ENCODE results near the gene FOXP1.

Gene FOXP1

GRCh38 chr3:71258116-71258515, 325.4 kb downstream of the FOXP1 start:
- Histone ChIP-seq H3K79me2 (ENCODE audit: low read length) (no peaks in the 10 kb centered on the region), H3K27ac (ENCODE audit: low read length) (peak overlapping the region; percentile 24; the same call in 1 of the 2 replicates)

DNA sequence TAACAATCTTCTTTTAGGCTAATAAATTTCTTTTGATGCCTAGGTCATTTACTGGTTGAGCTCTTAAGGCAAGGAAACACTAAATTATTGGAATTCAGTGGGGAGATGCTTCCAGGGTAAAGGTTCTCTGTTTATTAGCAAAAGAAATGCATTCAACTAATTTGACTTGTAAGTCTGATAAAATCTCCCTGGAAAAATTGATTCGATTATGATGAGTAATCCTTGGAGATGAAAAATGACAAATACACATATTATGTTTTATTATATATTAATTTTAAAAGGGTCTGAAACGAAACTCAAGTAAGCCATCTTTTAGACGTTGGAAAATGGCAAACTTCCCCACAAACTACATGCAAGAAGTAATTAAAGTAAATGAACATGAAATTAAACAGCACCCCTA, 328.0 kb downstream of the FOXP1 start:
- H2AFZ ChIP-seq (ENCODE audit: low read depth, low read length): no peak overlapping the region
- no peak overlapping the region for H3K27ac ChIP-seq (ENCODE audit: low read length)
- peaks cover 41% of the 10 kb centered on the region for H3K4me1 ChIP-seq (ENCODE audit: low read length)
- no peaks in the 10 kb centered on the region for H4K20me1 ChIP-seq (ENCODE audit: insufficient read depth, low read length)
- H3K9me3 ChIP-seq (ENCODE audit: insufficient read depth, low read length): no peaks in the 10 kb centered on the region
- no peaks in the 10 kb centered on the region for H3K36me3 ChIP-seq (replicated peaks; ENCODE audit: low read depth, low read length)
- TF ChIP-seq EZH2phosphoT487 (IDR thresholded peaks at IDR 0.05; ENCODE audit: low read depth) (no peak), CTCF (IDR thresholded peaks at IDR 0.05; ENCODE audit: low read depth, low read length) (no peak)
- no peaks in the 10 kb centered on the region for H3K79me2 ChIP-seq (ENCODE audit: low read length)
- H3K4me3 ChIP-seq (ENCODE audit: low read length): no peak overlapping the region
- H3K9ac ChIP-seq (ENCODE audit: low read length): no peak overlapping the region
- no peak overlapping the region for H3K4me2 ChIP-seq (ENCODE audit: low read length)
- H3K27me3 ChIP-seq (ENCODE audit: low read depth, low read length): no peaks in the 10 kb centered on the region

More at GRCh38 chr3:71258116-71258515, 325.4 kb downstream of the FOXP1 start:
- Histone ChIP-seq H3K36me3 (replicated peaks; ENCODE audit: low read depth, low read length) (no peaks in the 10 kb centered on the region), H4K20me1 (ENCODE audit: insufficient read depth, low read length) (no peaks in the 10 kb centered on the region), H3K4me1 (ENCODE audit: low read length) (peaks cover 61% of the 10 kb centered on the region), H3K9me3 (ENCODE audit: insufficient read depth, low read length) (no peaks in the 10 kb centered on the region), H3K4me3 (ENCODE audit: low read length) (no peak overlapping the region), H3K27me3 (ENCODE audit: low read depth, low read length) (no peaks in the 10 kb centered on the region), H3K4me2 (ENCODE audit: low read length) (no peak overlapping the region), H3K9ac (ENCODE audit: low read length) (no peak overlapping the region), H2AFZ (ENCODE audit: low read depth, low read length) (no peak overlapping the region)
- TF ChIP-seq CTCF (IDR thresholded peaks at IDR 0.05; ENCODE audit: low read depth, low read length) (no peak), EZH2phosphoT487 (IDR thresholded peaks at IDR 0.05; ENCODE audit: low read depth) (no peak)

GRCh38 chr3:71254281-71255057, 329.1 kb downstream of the FOXP1 start:
- TF ChIP-seq EZH2phosphoT487 (IDR thresholded peaks at IDR 0.05; ENCODE audit: low read depth) (no peak), CTCF (IDR thresholded peaks at IDR 0.05; ENCODE audit: low read depth, low read length) (no peak)
- Histone ChIP-seq H4K20me1 (ENCODE audit: insufficient read depth, low read length) (no peaks in the 10 kb centered on the region), H3K4me3 (ENCODE audit: low read length) (no peak overlapping the region), H3K27me3 (ENCODE audit: low read depth, low read length) (no peaks in the 10 kb centered on the region), H3K79me2 (ENCODE audit: low read length) (no peaks in the 10 kb centered on the region), H2AFZ (ENCODE audit: low read depth, low read length) (no peak overlapping the region), H3K36me3 (replicated peaks; ENCODE audit: low read depth, low read length) (no peaks in the 10 kb centered on the region), H3K9ac (ENCODE audit: low read length) (no peak overlapping the region), H3K4me2 (ENCODE audit: low read length) (no peak overlapping the region), H3K4me1 (ENCODE audit: low read length) (peaks cover 32% of the 10 kb centered on the region), H3K27ac (ENCODE audit: low read length) (no peak overlapping the region), H3K9me3 (ENCODE audit: insufficient read depth, low read length) (no peaks in the 10 kb centered on the region)

- Histone ChIP-seq H3K27ac (ENCODE audit: low read length) (no peak overlapping the region), H3K9ac (ENCODE audit: low read length) (no peak overlapping the region), H2AFZ (ENCODE audit: low read depth, low read length) (no peak overlapping the region), H4K20me1 (ENCODE audit: insufficient read depth, low read length) (no peaks in the 10 kb centered on the region), H3K27me3 (ENCODE audit: low read depth, low read length) (no peaks in the 10 kb centered on the region), H3K4me1 (ENCODE audit: low read length) (peaks cover 19% of the 10 kb centered on the region), H3K4me2 (ENCODE audit: low read length) (no peak overlapping the region), H3K36me3 (replicated peaks; ENCODE audit: low read depth, low read length) (no peaks in the 10 kb centered on the region), H3K4me3 (ENCODE audit: low read length) (no peak overlapping the region), H3K79me2 (ENCODE audit: low read length) (no peaks in the 10 kb centered on the region), H3K9me3 (ENCODE audit: insufficient read depth, low read length) (no peaks in the 10 kb centered on the region)
- no peak for TF ChIP-seq CTCF (IDR thresholded peaks at IDR 0.05; ENCODE audit: low read depth, low read length)
- no peak for TF ChIP-seq EZH2phosphoT487 (IDR thresholded peaks at IDR 0.05; ENCODE audit: low read depth)
Measured at GRCh38 chr3:71253169-71253568, 330.4 kb downstream of the FOXP1 start.

Data from OCI-LY3 (cell line).